Prostate gland (tissue), 2 donors: Measurements from ENCODE around the gene YPEL4. TPM values are rescaled to one million over a fixed set of nuclear protein-coding genes. Genes with fewer than 3 reads are reported as not detected.
A peak's percentile ranks its signal among the peaks of the same experiment; 100 is the strongest.
"Not testable (repeated sequence)": the region's sequence is repeated elsewhere in the genome, so short reads cannot be mapped to it uniquely, and the experiment has no call there.

Experiments used
- DNase-seq: peaks from one replicate; pipeline ENCODE4 v3.0.0-alpha.2; 2019; ENCODE audit warnings: low spot score
- H3K27ac ChIP-seq, 2 donors: fragments of 200-600 bp; sonication (generic); 2 replicates each; pipeline ENCODE4 v1.5.1; 2017 to 2019
- H3K27me3 ChIP-seq: fragments of 200-600 bp; sonication (generic); replicated peaks from 2 replicates; pipeline ENCODE4 v1.5.1; 2019; ENCODE audit not compliant: insufficient read depth
- H3K36me3 ChIP-seq, 2 donors: fragments of 200-600 bp; sonication (generic); 1 replicate in 1 of 2; 2 replicates in 1 of 2; pipeline versions ENCODE4 v1.5.1 to v1.8.1; 2017 to 2019
- H3K4me1 ChIP-seq: fragments of 200-600 bp; sonication (generic); replicated peaks from 2 replicates; pipeline ENCODE4 v1.5.1; 2019
- H3K4me3 ChIP-seq, 2 donors: fragments of 200-600 bp; sonication (generic); 2 replicates each; pipeline ENCODE4 v1.5.1; 2017 to 2019
- H3K9me3 ChIP-seq: fragments of 200-600 bp; sonication (generic); 2 replicates; pipeline ENCODE4 v1.5.1; 2017
- POLR2A ChIP-seq: fragments of 450-650 bp; IDR thresholded peaks from one replicate; pipeline ENCODE4 v1.6.1; 2016; ENCODE audit warnings: antibody characterized with exemption, mild to moderate bottlenecking
- POLR2AphosphoS5 ChIP-seq: sonication (generic); formaldehyde crosslinking; IDR thresholded peaks from one replicate; pipeline ENCODE4 v1.6.1; 2017; ENCODE audit warnings: antibody characterized with exemption
- WGBS: methylation state at CpG from one replicate; pipeline ENCODE4 v1.1.5; 2018; 5-methylcytosine and 5-hydroxymethylcytosine counted together
- intact Hi-C: fragments of 100-400 bp; cut with DNase I; formaldehyde crosslinking; loops from one replicate; pipeline ENCODE4 v1.14.2; 2022
- total RNA-seq, 2 donors: library from RNA; depleted of rRNA; stranded (reverse); fragments of >200 nt; gene quantifications; one replicate each; pipeline ENCODE4 v1.1.0, GENCODE V29; 2016
- TF ChIP-seq, protein P1 (sequence below), 4 experiments: fragments of 200-600 bp in 2 of 4; fragments of 450-650 bp in 2 of 4; sonication (generic) in 2 of 4; IDR thresholded peaks; 1 replicate in 3 of 4; 2 replicates in 1 of 4; pipeline ENCODE4 v1.5.1; 2016 to 2019; ENCODE audit warnings: antibody characterized with exemption in 4 of 4, mild to moderate bottlenecking in 2 of 4, moderate library complexity in 2 of 4

The YPEL4 gene, protein sequence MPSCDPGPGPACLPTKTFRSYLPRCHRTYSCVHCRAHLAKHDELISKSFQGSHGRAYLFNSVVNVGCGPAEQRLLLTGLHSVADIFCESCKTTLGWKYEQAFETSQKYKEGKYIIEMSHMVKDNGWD
- total RNA-seq, result 1 to 10 TPM in 1 of 2 donors, under 1 TPM in 1; 0.46 to 3.6 TPM

DNA sequence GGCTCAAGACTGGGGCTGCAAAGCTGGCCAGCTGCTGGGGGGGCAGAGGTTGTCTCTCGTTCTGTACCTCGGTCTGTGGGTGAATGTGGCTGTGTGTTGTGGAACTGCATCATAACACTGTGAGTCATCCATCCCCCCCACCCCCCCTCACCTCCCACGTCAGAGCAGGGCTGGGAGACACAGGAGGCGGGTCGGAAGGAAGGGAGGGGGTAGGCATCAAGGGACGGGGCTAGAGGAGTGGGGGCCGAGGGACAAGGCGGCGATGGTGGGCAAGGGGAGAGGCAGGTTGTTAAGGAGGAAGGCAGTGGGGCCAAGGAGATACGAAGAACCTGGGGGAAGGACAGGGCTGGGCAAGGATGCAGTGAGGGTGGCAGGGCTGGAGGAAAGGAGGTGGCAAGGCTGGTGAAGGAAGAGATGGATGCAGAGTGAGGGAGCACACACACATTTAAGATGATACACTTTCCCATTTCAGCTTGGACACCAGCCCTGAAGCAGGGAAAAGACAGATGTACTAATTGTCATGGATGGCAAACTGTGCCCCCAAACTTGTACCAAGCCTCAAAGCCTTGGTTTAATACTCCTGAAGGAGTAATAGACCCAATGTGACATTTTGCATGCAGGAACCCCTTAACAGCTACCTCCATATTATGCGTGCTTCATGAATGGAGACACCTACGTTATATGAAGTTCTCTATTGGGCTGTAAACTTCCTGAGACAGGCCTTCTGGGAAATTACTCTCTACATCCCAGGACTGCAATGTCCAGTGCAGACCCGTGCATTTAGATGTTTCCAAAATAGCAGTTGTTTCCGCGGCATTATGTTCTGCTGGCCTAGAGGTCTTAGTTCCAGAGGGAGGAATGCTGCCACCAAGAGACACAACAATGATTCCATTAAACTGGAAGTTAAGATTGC lies at the start of gene YPEL4:
Gene YPEL4, minus strand, starts transcription at position 87 of the 913 bp plus-strand sequence. CDS start 2,805 bp downstream, outside the sequence.
- DNase-seq, result no peak
- peaks cover under 1% of the 10 kb centered on the region for H3K4me1 ChIP-seq
- intact Hi-C loops, result loop anchor here (10.0 kb wide), 2 partner anchors 155 to 195 kb away; no protein-coding TSS in a partner anchor
- peak within 1 kb of the TSS in 1 of 2 donors; percentile 26 for H3K4me3 ChIP-seq
- no peaks in the 10 kb centered on the region for H3K9me3 ChIP-seq
- peaks cover 5% of the 10 kb centered on the region for H3K27me3 ChIP-seq
- H3K27ac ChIP-seq, result no peak within 1 kb of the TSS
- WGBS, result 8% methylated on average over 15 of the region's 15 CpGs
- H3K36me3 ChIP-seq, result no peaks in the 10 kb centered on the region
- TF ChIP-seq POLR2A (no peak), POLR2AphosphoS5 (no peak)
- TF ChIP-seq, protein P1, sequence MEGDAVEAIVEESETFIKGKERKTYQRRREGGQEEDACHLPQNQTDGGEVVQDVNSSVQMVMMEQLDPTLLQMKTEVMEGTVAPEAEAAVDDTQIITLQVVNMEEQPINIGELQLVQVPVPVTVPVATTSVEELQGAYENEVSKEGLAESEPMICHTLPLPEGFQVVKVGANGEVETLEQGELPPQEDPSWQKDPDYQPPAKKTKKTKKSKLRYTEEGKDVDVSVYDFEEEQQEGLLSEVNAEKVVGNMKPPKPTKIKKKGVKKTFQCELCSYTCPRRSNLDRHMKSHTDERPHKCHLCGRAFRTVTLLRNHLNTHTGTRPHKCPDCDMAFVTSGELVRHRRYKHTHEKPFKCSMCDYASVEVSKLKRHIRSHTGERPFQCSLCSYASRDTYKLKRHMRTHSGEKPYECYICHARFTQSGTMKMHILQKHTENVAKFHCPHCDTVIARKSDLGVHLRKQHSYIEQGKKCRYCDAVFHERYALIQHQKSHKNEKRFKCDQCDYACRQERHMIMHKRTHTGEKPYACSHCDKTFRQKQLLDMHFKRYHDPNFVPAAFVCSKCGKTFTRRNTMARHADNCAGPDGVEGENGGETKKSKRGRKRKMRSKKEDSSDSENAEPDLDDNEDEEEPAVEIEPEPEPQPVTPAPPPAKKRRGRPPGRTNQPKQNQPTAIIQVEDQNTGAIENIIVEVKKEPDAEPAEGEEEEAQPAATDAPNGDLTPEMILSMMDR (IDR thresholded peaks at IDR 0.05), result no peak

- no peaks in the 10 kb centered on the region for H3K4me1 ChIP-seq
- 81% methylated on average over 18 of the region's 18 CpGs for WGBS
- no peak overlapping the region for H3K4me3 ChIP-seq
- no peak for DNase-seq
- no peak for TF ChIP-seq POLR2A
- TF ChIP-seq, protein P1 (IDR thresholded peaks at IDR 0.05), result no peak
- no peak for TF ChIP-seq POLR2AphosphoS5
- no peaks in the 10 kb centered on the region for H3K9me3 ChIP-seq
- peaks cover 9 to 46% of the 10 kb centered on the region in 2 donors for H3K36me3 ChIP-seq
- H3K27ac ChIP-seq, result no peak overlapping the region
- H3K27me3 ChIP-seq, result no peaks in the 10 kb centered on the region
- intact Hi-C loops, result no loop called here
Observed at GRCh38 chr11:57698843-57699365, 49.2 kb upstream of the YPEL4 start.

DNA sequence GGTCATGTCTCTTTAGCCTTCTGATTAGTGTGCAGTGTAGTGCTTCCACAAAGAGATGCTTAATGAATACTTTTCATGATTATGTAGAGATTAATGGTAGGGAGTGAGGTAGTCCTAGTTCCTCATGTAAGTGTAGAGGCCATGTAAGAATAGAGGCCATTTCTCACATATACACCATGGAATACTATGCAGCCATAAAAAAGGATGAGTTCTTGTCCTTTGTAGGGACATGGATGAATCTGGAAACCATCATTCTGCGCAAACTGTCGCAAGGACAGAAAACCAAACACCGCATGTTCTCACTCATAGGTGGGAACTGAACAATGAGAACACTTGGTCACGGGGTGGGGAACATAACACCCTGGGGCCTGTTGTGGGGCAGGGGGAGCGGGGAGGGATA lies 40.8 kb upstream of the YPEL4 start:
- peaks cover 0 to 35% of the 10 kb centered on the region in 2 donors for H3K36me3 ChIP-seq
- H3K27me3 ChIP-seq, H3K4me1 ChIP-seq, DNase-seq, intact Hi-C loops, H3K9me3 ChIP-seq, H3K27ac ChIP-seq, H3K4me3 ChIP-seq: not testable (repeated sequence)
- 97% methylated on average over 5 of the region's 5 CpGs for WGBS

GRCh38 chr11:57681168-57681567 lies 31.5 kb upstream of the YPEL4 start:
- DNase-seq, result no peak
- WGBS, result 59% methylated on average over 1 of the region's 1 CpG
- intact Hi-C loops, result no loop called here
- Histone ChIP-seq H3K36me3 (no peaks in the 10 kb centered on the region), H3K9me3 (no peaks in the 10 kb centered on the region), H3K4me3 (no peak overlapping the region), H3K27ac (peak overlapping the region in 1 of 2 donors; percentile 40), H3K4me1 (no peaks in the 10 kb centered on the region), H3K27me3 (no peaks in the 10 kb centered on the region)
- TF ChIP-seq, protein P1 (IDR thresholded peaks at IDR 0.05), result no peak
- no peak for TF ChIP-seq POLR2A
- peak; percentile 39 for TF ChIP-seq POLR2AphosphoS5

GRCh38 chr11:57680552-57680874 lies 30.8 kb upstream of the YPEL4 start:
- H3K36me3 ChIP-seq, result no peaks in the 10 kb centered on the region
- no peak for TF ChIP-seq POLR2AphosphoS5
- TF ChIP-seq, protein P1 (IDR thresholded peaks at IDR 0.05), result no peak
- TF ChIP-seq POLR2A, result no peak
- no peaks in the 10 kb centered on the region for H3K9me3 ChIP-seq
- no peak overlapping the region for H3K27ac ChIP-seq
- DNase-seq, result no peak
- no peak overlapping the region for H3K4me3 ChIP-seq
- no peaks in the 10 kb centered on the region for H3K27me3 ChIP-seq
- intact Hi-C loops, result no loop called here
- H3K4me1 ChIP-seq, result peaks cover 5% of the 10 kb centered on the region
- 85% methylated on average over 2 of the region's 2 CpGs for WGBS
